Activated CD8-positive, alpha-beta memory T cell treated with anti-CD3 and anti-CD28 coated beads, Interleukin-2, amount 50 U/mL, for 24 hours (primary cell): Measurements from ENCODE around the gene FOXC2.
"Not testable (repeated sequence)": the region's sequence is repeated elsewhere in the genome, so short reads cannot be mapped to it uniquely, and the experiment has no call there.

ENCODE experiments used
- DNase-seq: peaks from one replicate; pipeline ENCODE4 v3.0.0-alpha.2; 2020; ENCODE audit errors: extremely low read depth

Gene FOXC2

DNA sequence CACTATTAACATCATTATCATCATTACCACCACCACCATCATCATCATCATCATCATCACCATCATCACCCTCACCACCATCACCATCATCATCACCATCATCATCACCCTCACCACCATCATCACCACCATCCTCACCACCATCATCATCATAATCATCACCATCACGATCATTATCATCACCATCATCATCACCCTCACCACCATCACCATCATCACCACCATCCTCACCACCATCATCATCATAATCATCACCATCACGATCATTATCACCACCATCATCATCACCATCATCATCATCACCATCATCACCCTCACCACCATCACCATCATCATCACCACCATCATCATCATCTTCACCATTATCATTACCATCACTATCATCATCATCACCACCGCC lies 21.3 kb downstream of the FOXC2 start:
- not testable (repeated sequence) for DNase-seq

DNA sequence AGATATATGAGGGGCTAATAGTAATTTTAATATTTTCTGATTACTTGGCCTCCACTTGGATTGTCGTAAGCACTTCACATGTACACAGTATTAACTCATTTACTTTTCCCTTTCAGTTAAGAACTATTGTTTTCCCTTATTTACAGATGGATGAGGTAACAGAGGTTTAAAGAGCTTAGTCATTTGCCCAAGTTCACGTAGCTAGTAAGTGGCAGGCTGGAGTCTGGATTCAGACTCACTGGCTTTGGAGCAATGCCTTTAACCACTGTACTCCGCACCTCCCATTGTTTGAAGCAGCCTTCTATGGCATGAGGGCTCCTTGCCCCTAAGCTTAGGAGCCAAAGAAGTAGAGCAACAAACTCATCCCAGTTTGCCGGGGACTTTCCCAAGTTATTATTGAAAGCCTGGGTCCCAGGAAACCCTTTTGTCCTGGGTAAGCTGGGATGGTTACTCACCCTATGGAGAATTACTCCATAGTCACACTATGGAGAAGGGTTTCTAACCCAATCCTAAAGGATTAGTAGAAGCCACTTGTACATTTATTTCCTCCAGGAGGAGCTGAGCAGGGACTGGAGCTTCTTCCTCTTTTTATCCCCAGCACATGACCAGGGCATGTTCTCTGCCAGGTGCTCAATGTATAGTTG lies 24.0 kb downstream of the FOXC2 start:
- DNase-seq: no peak

DNA sequence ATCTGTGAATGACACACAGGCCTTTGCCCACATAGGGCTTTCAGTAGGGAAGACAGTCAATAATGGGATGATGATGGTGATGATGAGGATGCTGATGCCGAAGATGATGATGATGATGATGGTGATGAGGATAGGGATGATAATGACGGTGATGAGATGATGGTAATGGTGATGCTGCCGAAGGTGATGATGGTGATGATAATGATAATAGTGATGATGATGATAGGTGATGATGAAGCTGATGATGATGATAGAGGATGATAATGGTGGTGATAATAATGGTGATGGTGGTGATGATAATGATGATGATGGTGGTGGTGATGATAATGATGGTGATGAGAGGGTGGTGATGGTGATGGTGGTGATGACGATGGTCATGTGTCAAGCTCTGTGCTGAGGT lies 24.6 kb downstream of the FOXC2 start:
- DNase-seq: no peak

DNA sequence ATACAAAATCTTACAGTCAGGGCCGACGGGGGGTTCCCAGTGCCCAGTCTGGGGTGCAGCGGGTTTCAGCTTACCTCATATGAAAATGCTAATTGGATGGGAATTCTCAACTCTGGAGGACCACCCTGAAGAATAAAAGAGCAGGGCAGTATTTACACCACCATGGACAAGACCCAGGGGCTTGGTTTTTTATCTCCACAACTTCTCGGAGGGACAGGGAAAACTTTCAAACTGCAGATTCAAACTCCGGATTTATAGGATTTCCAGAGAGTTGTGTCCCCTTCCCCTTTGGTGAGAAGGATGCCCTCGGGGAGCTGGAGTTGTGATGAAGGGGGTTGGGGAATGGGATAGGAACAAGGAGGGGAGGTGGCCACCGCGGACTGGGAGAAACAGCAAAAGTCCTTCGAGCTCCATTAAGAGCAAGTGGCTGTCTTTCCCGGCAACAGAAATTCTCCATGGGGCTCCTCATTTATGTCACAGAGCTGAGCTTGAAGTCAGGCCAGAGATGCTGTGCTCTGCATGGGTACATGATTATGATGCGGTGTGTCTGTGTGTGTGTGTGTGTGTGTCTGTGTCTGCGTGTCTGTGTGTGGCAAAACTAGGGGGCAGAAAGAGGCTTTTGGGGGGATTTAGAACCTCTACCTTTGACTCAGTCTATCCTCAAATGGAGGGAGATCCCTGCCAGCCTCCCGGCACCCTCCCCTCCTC lies 27.4 kb downstream of the FOXC2 start:
- DNase-seq: no peak

DNA sequence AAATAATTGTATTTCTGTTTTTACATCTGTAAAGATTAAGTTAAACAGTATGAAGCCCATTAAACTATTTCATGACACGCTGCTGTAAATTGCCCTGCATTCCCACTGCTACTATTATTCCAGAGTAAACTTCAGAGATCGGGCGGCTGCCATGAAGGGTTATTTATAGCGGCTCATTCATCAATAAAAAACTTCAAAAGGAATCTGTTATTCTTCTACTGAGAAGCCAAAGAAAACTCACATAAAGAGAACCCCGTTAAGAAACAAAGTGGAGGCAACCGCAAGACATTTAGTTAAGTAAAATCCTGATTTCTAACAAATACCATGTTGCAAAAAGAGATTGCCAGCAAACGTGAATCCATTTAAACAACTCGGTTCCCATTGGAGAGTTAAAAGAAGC lies 28.1 kb downstream of the FOXC2 start:
- no peak for DNase-seq

DNA sequence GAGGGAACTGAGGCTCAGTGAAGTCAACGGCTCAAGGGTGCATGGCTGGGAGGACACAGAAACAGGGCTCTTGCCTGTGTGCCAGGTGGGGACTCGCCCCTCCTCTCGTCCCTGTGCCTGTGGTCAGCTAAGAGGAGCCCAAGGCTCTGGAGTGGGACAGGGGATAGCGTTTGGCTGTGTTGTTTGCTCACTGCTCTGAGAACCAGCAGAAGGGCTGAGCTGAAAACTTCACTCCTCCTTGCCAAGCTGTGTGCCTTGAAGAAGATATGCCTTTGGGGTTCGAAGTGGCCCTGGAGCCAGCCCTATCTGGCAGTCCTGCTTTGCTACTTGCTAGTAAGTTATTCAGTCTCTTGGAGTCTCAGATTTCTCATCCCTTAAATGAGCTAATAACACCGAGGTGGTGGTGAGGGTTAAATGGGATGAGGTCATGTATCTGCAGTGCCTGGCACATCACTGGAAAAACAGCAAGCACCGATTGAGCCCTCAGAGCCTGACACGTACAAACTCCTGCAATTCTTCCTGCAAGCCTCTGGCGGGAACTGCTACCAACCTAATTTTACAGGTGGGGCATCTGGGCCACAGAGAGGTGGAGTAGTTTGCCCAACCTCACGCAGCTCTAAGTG lies 29.5 kb downstream of the FOXC2 start:
- no peak for DNase-seq

DNA sequence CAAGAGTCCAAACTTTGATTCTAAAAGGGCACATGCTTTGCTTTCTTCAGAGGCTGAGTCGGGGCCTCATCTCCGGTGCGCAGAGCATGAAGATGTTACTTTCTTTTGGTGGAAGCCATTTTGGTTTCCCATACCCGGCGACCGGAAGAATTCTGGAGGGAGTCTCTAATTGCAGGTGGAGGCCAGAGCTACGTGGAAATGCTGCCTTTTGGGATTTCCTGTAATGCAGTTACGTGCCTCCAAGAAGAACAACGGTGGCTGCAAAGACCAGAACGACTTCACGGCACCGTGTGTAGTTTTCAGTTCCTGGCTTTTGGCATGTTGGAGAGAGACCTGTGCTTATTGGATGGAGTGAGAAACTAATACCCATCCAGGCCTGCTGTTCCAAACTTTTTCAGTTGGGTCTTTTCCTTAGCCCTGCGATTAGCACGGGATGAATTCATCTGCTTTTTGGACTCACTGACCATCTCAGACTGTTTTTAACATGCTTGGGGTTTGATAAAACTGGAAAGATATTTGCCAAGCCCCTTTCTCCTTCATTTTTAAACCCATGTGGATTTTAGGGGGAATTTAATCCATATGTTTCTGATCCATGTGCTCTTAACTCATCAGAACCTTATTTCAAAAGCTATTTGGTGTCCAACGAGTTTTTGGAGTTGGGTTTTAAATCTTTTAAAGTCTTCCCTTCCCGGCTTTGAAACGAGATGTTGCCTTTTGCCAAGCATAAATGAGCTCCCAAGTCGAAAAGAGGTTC lies 30.7 kb downstream of the FOXC2 start:
- no peak for DNase-seq

DNA sequence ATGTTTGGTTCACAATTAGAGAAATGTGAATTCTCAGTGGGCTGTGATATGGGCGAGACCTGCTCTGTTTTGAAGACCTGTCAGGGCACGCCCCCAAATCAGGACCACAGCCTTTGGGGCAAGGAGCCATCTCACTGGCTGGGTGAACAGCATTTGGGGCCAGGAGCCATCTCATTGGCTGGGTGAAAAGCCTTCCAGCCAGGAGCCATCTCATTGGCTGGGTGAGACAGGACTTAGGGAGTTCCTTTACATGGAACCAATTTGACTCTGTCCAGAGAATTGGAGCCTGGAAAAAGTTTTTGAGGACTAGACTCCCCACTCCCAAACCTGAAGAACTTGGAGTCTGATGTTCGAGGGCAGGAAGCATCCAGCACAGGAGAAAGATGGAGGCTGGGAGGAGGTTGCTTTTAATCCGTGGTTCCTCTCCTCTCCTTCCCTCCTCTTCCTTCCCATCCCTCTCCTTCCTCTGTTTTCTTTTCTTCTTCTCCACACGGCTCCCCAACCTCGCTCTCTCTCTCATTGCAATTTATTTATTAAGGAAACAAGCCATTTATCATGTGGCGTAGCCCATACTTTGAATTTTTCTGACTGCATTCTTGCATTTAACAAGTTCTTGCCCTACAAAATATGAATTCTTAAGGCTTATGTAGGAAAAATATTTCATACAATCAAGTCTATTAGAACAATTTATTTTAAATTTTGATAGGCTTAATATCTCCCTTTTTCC lies 31.4 kb downstream of the FOXC2 start:
- no peak for DNase-seq

DNA sequence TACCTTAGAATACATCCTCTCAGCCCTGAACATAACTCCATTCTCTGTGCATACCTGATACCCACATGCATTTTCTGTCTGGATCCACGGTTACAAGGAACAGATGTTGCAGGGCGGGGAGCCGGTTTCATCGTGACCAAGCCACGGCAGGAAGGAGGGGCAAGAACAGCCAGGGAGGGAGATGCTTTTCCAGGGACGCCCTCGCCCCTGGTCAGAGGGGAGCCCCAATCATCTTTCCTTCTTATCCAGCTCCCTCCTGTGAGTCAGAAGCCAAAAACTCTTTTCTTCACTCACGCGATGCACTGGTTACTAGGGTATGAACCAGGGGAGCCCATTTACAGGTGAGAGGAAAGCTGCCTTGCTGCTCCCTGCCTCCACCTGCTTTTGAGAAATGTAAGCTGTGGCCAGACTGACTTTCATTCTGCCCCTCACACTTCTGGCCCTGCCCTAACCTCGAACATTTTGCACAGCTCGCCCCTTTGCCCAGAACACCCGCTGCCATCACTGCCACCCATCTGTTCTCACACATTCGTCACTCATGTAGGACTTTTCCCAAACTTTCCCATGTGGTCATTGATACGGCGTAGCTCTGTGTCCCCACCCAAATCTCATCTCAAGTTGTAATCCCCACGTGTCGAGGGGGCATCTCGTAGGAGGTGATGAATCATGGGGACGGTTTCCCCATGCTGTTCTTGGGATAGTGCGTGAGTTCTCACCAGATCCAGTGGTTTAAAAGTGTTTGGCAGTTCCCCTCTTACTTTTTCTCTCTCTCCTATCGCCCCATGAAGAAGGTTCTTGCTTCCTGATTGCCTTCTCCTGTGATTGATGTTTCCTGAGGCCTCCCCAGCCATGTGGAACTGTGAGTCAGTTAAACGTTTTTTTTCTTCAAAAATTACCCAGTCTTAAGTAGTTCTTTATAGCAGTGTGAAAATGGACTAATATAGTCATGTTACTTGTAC lies 32.3 kb downstream of the FOXC2 start:
- no peak for DNase-seq

DNA sequence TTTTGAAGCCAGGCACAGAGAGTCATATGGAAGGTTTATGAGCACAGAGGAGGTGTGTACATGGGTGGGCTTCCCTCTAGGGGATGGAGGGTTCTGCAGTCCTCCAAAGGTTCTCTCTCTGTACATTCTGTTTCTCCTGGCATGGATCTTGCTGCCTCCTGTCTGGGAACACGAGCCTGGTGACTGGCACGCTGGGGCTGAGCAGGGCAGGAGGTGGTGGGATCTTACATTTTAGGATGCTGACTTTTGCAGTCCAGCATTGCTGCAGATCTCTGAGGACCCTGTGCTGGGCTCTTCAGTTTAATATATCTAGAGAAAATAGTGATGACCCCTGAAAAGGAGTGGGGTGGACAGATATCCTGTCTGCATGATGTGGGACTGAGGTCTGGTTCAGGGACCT lies 34.7 kb downstream of the FOXC2 start:
- no peak for DNase-seq

DNA sequence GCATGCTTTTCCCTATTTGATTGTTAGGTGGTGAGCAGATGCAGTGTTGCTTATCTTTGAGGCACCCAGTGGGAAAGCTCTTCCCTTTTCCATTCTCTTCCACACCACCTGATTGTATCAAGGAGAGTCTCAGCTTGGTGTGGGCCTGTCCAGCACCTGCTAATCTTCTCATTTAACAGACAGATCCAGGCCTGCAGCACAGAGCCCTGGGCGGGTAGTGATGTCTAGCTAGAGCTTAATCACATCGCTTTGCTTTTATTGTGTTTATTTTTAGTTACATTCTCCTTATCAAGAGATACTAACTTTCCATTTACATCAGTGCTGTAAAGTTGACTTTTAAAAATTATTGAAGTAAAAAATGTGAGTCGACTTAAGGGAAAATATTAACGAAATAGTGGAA lies 35.9 kb downstream of the FOXC2 start:
- no peak for DNase-seq

DNA sequence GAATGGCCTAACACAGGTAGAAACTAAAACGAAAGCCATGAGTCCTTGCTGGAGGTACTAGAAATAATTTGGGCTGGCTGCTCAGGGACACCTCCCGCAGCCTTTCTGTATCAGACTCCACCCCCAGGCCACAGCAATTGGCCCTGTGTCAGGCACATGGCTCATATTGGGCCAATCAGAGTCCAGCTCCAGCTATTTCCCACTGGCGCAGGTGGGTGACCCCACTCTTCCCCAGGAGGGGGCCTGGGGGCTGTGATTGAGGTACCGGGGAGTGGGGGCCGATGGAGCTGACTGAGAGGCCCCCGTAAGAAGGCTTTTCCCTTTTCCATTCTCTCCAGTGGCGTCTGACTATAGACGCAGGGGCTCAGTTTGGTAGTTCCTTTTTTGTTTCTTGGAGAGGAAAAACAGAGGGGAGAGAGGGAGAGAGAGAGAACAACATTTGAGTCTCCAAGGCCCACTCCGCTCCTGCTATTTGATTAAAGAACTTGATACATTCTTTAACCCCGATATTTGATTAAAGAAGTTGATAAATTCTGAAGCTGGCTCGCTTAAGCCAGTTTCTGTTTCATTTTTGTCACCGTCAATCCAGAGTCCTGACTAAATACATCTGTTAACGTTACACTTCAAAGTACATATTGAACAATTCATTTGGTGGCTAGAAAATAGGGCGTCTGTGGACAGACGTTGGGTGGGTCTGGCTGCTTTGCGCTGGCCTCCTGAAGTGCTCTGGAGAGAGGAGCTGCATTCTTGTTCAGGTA lies 38.0 kb downstream of the FOXC2 start:
- no peak for DNase-seq

DNA sequence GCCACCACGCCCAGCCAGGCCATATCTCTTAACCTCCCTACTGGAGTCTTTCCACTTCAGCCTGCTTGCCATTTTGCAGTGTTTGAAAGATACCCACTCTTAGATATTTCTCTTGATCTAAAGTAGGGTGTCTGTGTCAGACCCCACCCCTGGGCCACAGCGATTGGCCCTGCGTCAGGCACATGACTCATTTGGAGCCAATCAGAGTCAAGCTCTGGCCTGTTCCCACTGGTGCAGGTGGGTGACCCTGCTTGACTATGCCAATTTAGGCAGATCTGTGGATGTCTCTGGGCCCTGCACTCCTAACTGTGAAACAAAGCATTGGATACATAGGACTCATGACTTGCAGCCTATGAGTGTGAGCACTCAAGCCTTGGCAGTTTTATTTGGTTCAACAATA lies 39.3 kb downstream of the FOXC2 start:
- no peak for DNase-seq

DNA sequence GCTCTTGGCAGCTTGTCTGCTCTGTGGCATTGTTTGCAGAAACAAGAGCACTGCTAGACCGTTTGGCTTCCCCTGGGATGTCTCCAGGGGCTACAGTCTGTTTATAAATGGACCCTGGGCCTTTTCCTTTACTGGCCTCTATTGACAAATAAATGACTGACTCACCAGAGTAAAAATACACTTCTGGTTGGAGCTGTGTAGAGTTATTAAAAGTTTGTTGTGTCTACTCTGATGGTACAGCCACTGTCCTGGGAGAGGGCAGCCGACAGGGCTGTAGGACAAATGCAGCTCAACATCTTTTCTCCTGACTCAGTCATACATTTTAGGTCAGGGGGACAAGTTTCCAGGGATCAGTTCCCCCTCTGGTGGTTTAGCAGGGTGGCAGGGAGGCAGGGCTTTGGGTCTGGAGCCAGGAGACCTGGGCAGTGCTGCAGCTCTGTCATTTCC lies 41.7 kb downstream of the FOXC2 start:
- no peak for DNase-seq

DNA sequence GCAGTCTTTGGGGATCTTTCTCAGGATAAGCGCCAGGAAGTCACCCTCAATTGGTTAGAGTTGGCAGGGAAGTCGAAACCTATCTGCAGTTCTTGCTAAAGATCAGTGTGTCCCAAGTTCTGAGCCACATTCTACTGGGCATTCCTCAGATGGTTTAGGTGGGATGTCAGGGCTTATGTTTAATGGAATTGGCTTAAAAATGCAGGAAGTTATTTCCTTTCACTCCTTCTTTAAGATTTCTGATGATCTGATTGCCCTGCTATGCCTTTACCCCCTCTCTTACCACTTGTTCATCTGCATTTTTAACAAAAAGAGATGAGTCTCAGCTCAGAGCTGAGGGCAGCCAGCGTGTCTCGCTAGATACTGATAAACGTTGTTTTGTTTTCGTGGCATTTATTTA lies 42.5 kb downstream of the FOXC2 start:
- no peak for DNase-seq

DNA sequence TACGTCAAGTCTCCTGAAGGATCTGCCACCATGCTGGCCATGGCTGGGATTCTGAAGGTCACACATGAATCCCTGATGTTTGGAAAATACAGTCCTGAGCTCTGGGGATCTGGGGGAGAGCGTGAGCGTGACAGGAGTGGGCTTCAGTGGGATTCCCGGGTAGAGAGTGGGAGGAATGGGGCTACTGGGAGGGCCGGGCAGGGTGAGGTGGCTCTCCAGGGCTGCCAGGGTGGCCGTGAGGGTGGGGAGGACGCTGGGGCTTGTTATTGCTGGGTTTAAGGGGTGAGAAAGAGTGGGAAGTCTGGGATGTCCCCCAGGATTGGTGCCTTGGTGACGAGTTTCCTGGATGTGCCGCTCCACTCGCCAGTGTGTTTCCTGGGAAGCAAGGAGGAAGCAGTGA lies 43.0 kb downstream of the FOXC2 start:
- no peak for DNase-seq

DNA sequence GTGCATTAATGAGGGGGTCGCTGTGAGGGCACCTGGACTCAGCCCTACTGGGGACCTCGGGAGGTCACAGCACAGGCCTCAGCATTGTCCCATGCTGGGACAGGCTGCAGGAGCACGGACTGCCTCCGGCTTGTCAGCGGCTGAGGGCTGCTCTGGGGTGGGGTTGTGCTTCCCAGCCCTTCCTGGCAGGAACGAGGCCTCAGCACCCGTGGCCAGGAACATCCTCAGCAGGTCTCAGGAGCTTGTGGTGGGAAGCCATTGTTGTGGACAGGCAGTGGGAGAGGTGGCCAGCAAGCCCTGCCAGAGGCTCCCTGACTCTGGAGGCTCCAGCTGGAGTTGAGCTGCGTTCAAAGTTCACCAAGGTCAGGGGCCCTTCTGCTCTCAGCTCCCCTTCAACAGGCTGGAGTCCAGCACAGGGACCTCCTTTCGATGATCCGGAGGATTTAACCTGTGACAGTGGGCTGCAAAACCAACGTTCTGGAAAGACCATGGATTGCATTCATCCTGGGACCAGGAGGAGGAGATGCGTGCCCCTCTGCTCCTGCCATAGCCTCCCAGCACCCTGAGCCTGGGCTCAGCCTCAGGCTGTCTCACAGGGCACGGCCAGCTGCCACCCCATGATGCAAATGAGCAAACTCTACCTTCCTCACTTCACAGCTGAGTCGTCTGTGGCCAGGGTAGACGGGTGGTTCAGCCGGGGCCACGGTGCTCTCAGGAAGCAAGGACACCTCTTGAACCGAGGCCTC lies 44.3 kb downstream of the FOXC2 start:
- no peak for DNase-seq

DNA sequence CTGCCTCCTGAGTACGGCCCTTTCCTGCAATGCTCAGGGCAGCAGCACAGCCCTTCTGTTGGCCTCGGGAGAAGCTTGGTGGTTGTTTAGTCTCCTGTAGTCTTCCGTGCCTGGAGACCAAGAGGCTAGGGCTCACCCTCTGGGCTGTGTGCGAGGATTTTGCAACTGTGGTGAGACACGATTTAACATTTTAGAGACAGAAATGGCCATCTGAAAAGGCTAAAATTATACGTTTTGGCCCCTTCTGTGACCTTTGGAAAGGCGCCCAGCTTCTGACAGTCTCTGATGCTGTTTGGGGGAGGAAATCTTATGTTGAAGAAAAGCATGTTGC lies 44.9 kb downstream of the FOXC2 start:
- no peak for DNase-seq

DNA sequence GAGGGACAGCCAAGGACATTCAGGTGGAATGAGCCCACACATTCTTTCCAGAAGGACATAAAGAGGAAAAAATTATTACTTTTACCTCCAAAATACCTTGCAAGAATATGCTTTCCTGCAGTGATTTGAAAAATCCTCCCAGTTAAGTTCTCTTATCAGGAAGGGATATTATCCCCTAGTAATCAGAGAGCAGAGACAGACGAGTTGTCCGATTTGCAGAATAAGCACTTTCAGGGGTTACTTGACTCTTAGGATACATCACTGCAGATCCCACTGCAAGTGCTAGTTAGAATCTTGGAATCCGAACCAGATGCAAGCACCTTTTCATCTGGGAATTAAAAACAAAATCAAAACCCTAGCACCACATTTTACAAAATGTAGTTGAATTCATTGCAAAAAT lies 45.3 kb downstream of the FOXC2 start:
- DNase-seq: no peak
